Measurements from ENCODE around the gene TMEM123. TPM values are rescaled to one million over a fixed set of nuclear protein-coding genes. Genes with fewer than 3 reads are reported as not detected.

TMEM123 gene
- total and polyA plus RNA-seq, 2 of the 4 experiments (the other 2 are of a cell fraction): 96.9 to 127 TPM

- TF ChIP-seq MXI1 (IDR thresholded peaks at IDR 0.05; ENCODE audit: borderline replicate concordance, low read depth, low read length) (no peak), RFX5 (IDR thresholded peaks at IDR 0.05; ENCODE audit: low read depth, low read length) (no peak), MAZ (IDR thresholded peaks at IDR 0.05; ENCODE audit: borderline replicate concordance, low read depth, low read length) (no peak)
- BruUV-seq (replicated peaks): no TSS peak
- no peak overlapping the region for H4K8ac ChIP-seq (ENCODE audit: low read depth in 2 of 2, low read length in 2 of 2)
- H4K20me1 ChIP-seq (ENCODE audit: insufficient read depth, low read length): peaks cover 32% of the 10 kb centered on the region; the same call in 1 of the 2 replicates
- H3K4me3 ChIP-seq (ENCODE audit: insufficient read depth, low read depth, low read length): no peak overlapping the region
- POLR2A ChIA-PET (ENCODE audit: unreplicated experiment): no interaction called here
- no peak overlapping the region for H3K27ac ChIP-seq (ENCODE audit: insufficient read depth, low read length)
- H3K9me1 ChIP-seq (ENCODE audit: insufficient read depth, low read length): peaks cover 13% of the 10 kb centered on the region
- H3K14ac ChIP-seq (replicated peaks; ENCODE audit: low read depth, low read length): no peak overlapping the region
- CTCF ChIA-PET: no interaction called here
- H4K91ac ChIP-seq (ENCODE audit: insufficient read depth, low read depth, low read length): no peak overlapping the region
- H2BK15ac ChIP-seq (ENCODE audit: low read depth, low read length): no peak overlapping the region
- no peak overlapping the region for H2AFZ ChIP-seq (replicated peaks; ENCODE audit: low read length, poor library complexity)
- no peak overlapping the region for H2BK120ac ChIP-seq (ENCODE audit: low read depth, low read length)
- H3K4me1 ChIP-seq (ENCODE audit: control insufficient read depth, insufficient read depth, low read length): peaks cover 9% of the 10 kb centered on the region
- H3K23ac ChIP-seq (ENCODE audit: low read depth, low read length): no peak overlapping the region
- H3K56ac ChIP-seq (ENCODE audit: extremely low read depth, insufficient read depth, low read length): no peak overlapping the region
- H3K18ac ChIP-seq (ENCODE audit: low read depth, low read length): no peak overlapping the region
- no peak overlapping the region for H2AK9ac ChIP-seq (replicated peaks; ENCODE audit: low read depth, low read length, poor library complexity)
- H3K27me3 ChIP-seq (ENCODE audit: control insufficient read depth, insufficient read depth, low read length): no peaks in the 10 kb centered on the region
- peaks cover 20 to 62% of the 10 kb centered on the region in 2 experiments for H3K79me1 ChIP-seq (ENCODE audit: low read depth in 1 of 2, low read length in 2 of 2)
- no peak for ATAC-seq (ENCODE audit: low read depth)
- H2AK5ac ChIP-seq (ENCODE audit: low read depth, low read length): no peak overlapping the region
- DNase-seq: no peak
- no peak overlapping the region for H4K5ac ChIP-seq (ENCODE audit: low read depth, low read length)
- H2BK5ac ChIP-seq (ENCODE audit: low read depth, low read length, poor library complexity, severe bottlenecking): no peak overlapping the region
- no peak overlapping the region for H3K4ac ChIP-seq (ENCODE audit: low read depth, low read length)
- no peak overlapping the region for H2BK20ac ChIP-seq (ENCODE audit: low read depth, low read length)
- peaks cover 1% of the 10 kb centered on the region; the same call in 1 of the 2 replicates for H3K36me3 ChIP-seq (ENCODE audit: control insufficient read depth, insufficient read depth, low read length)
- no peak overlapping the region for H3K9ac ChIP-seq (ENCODE audit: low read depth, low read length)
- dilution Hi-C loops (cut with HindIII; ENCODE audit: low sequenced_read_pairs, unreplicated experiment): no loop called here
- intact Hi-C loops (cut with micrococcal nuclease): no loop called here
- no peak overlapping the region for H3K4me2 ChIP-seq (ENCODE audit: low read depth, low read length)
- in situ Hi-C loops (cut with MboI; ENCODE audit: low sequenced_read_pairs): no loop called here
- no peaks in the 10 kb centered on the region; the same call in 1 of the 2 replicates for H3K9me3 ChIP-seq (ENCODE audit: control insufficient read depth, insufficient read depth, low read length)
- WGBS, 2 experiments (ENCODE audit: extremely low coverage in 2 of 2, insufficient read length in 1 of 2): no CpG with 5 or more reads among the region's 2 CpGs
Measured at GRCh38 chr11:102414559-102414958, 38.0 kb downstream of the TMEM123 start.
